IPS-NIHi7 (cell line): ENCODE results near the gene LPXN.

ENCODE experiments used
- DNase-seq: peaks from one replicate; pipeline ENCODE4 v3.0.0; 2012; ENCODE audit warnings: mixed read lengths; ENCODE audit errors: extremely low spot score

Gene LPXN

DNA sequence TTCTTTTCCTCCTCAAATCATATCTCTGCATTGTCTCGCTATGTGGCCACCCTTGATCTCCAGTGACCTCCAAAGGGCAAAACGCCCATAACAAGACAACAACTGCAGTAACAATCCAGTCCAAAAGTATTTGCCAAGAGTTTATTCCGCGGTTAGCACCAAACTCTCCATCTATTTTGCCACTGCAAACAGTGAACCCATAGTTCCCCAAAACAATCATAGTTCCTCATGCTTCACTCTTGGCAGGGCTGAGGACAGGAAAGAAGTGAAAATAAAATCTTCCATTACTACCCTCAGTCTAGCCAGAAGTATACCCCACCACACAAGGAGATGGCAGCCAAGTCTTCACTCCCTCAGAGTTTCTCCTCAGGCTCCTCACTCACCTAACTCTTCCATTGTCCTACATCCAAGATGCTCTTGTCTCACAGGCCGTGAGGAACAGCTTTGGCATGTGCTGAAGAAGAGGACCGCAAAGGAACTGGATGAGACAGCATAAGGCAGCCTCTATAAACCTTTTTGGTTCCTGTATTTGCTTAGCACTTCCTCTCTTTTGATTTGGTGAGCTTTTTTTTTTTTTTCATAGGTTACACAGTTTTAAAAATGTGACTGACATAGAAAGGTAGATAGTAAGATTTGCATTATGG lies at the start of gene LPXN:
TSS of gene LPXN (minus strand) at position 480 of the 644 bp plus-strand sequence. CDS start at position 396, 84 bp downstream.
- DNase-seq = no peak

DNA sequence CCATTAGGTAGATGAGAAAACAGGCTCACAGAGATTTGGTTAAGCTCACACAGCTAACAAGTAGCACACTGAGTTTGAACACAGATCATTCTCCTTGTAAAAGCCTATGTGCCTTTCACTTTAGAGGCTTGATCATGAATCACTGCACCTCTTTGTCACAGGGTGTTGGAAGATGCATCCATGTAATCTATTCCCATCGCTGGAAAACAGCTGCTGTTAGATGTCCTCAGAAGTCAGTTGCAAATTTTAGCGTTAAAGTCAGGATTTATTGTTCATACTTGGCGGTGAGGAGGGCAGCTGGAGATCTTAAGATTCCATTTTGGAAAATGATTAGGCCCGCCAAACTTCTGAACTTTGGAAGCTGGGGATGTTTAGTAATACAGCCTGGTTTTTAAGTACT lies 49.4 kb upstream of the LPXN start:
- DNase-seq = no peak

DNA sequence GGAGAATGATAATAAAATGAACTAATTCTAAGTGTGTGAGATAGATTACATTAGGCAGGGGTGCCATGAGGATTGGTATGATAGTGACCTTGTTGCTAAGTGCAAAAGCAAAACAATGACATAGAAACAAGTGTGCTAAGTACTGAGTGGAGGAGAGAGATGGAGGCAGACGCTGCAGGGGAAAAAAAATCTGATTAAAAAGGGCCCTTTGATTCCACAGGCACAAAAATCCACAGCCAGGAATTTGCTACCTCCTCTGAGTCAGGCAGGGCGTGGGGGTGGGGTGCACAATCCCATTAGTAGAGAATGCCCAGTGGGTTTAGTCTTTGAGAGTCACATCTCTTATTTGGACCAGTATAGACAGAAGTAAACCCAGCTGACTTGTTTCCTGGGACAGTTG lies 46.7 kb upstream of the LPXN start, which contains the start of gene CNTF:
TSS of gene CNTF (plus strand) at position 322 of the 400 bp plus-strand sequence. CDS start 88 bp downstream, outside the sequence.
- DNase-seq = no peak

DNA sequence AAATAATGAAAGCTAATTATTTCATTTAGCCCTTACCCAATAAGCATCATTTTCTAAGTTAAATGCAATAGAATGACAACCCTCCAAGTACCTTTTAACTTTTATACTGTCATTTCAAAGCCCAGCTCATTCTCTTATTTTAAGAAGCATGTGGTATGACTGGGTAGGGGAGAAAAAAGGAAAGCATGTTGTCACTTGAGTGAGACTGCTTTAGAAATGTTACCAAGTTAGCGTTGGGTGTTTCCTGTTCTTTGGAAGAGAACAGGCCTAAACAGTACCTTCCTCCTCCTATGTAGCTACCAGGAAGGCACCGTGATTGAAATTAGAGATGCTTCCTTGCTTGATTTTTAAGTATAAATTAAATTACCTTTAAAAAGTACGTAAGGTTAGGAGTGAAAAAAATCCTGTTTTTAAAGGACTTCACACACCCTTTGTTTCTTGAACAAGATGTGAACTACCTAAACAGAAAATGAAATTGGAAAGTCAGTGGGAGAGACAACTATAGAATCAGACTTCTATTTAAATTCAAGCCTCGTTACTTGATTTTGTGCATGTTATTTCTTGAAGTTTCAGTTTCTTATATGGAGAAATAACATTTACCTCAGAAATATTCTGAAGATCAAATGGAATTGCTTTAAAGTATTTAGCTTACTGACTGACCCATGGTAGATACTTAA lies 46.1 kb upstream of the LPXN start:
- no peak for DNase-seq

DNA sequence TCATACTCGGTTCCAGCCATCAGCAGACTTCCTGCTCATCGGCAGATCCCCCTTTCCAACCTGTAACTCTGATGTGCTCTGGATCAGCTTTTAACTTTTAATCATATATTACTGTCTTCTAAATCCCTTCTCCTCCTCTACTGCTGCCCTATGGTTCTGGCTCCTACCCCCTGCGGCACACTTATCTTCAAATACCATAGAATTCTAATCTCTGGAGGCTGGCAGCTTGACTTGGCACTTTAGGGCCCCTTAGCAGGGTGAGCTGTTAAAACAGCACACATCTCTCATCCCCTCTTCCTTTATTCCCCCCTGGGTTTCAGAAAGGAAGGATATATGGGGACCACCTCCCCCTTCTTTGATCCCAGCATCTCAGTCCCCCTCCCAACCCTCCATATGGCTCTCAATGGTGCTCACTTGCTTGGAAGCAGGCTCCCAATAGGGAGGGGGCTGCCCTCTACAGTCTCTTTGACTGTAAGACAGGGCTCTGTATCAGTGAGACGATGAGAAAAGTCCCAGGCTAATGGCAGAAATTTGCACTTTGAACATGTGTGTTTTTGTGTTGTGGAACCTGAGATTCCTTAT lies 42.4 kb upstream of the LPXN start:
- peak; percentile 32 for DNase-seq

DNA sequence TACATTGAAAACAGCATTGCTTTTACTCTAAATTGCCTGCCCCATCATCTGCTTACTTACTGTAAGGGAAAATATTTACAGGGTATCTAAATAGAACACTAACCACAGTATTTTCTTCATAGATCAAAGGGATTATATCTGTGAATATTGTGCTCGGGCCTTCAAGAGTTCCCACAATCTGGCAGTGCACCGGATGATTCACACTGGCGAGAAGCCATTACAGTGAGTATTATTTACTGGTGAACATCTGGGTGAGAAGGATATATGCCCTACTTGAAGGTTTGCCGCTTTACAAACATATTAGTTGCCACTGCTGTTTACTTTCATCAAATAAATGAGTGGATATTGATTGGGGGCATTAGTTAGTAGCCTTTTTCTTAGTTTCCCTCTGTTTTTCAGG lies 40.9 kb upstream of the LPXN start:
- no peak for DNase-seq

DNA sequence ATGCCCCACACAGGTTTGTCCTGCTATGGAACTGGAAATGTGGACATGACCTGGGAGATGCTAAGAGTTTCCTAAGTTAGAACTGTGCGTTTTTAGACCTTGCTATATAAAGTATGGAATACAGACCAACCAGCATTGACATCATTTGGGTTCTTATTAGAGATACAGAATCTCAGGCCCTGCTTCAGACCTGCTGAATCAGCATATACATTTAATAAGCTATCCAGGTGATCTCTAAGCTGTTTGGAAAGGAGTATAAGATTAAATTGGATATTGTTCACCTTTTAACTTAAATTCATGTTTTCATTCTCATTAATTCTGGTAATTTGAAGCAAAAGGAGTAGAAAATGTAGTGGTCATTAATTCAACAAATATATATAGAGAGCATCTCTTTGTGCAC lies 39.9 kb upstream of the LPXN start:
- no peak for DNase-seq

DNA sequence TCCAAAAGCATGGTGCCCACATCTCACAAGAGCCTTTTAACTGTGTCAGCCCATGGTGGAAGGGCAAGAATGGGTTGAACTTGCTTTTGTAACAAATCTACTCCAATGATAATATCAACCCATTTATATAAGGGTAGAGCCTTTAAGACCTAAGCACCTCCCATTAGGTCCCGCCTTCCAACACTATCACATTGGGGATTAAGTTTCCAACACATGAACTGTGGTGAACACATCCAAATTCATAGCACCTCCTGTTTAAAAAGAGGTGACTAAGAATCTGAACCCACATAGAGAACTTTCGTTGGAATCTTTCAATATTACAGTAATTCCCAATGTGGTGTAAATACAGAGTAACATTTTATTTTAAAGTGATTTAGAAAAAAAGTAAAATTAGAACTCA lies 37.6 kb upstream of the LPXN start:
- DNase-seq = no peak

DNA sequence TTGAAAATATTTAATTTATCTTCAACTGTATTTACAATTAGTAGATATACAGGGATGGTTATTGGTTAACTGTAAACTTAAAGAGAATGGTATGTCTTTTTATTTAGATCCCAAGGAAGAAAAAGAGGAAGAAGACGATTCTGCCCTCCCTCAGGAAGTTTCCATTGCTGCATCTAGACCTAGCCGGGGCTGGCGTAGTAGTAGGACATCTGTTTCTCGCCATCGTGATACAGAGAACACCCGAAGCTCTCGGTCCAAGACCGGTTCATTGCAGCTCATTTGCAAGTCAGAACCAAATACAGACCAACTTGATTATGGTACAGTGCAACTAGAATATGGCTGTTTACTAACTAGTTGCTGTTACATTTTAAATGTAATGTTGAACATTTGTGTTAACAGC lies 34.1 kb upstream of the LPXN start:
- DNase-seq = no peak

DNA sequence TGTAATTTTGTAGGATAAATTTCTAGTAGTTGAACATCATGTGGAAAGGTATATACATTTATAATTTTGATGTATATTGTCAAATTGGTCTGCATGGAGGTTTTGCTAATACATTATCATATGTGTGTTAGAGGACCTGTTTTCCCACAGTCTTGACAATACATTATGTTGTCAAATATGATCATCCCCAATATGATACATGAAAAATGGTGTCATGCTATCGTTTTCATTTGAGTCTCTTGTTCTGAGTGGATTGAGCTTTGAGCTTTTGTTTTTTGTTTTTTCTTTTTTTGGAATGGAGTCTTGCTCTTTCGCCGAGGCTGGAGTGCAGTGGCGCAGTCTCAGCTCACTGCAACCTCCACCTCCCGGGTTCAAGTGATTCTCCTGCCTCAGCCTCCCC lies 32.7 kb upstream of the LPXN start:
- no peak for DNase-seq

DNA sequence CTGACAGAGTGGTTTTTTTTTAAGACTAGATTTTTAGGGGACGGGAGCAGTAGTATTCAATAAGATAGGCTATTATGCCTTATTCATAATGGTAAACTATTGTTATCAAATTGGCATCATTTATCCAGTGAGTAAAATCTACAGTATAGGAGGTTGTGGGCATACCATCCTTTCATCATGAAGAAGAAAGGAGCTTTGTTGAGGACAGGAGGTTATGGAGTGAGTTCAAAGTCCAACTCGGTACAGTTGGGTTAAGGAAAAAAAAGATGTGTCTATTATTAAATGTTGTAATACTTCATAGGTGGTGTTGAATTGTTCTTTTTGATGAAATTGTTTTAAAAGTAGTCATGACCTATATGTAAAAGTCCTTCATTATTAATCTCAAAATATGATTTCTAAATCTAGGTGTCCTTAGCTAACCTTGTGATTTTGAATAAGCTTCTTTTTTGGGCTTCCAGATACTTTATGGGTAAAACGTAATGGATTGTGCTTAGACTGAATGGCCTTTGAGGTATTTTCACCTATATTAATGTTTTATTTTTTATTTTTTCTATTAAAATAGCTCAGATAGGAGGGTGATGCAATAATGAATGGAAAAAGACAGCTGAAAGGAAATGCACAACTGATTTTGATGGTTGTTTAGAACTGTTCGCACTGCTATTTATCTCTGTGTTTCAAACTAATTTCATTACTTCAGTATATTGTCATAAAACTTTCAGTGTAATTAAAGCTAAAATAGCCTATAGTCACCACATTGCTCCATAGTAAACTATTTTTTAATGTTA lies 31.5 kb upstream of the LPXN start:
- no peak for DNase-seq

DNA sequence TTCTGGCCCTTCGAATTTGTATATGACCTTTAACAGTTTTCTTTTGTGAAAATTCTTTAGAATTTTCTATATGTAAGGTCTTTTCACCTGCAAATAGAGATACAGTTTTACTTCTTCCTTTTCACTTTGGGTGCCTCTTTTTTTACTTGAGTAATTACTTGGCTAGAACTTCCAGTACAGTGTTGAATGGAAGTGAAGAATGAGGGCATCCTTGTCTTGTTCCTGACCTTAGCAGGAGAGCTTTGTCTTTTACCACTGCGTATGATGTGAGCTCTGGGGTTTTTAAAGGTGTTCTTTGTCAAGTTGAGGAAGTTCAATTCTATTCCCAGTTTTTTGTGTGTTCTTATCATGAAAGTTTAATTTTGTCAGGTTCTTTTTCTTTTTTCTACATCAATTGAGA lies 24.9 kb upstream of the LPXN start:
- DNase-seq = no peak

DNA sequence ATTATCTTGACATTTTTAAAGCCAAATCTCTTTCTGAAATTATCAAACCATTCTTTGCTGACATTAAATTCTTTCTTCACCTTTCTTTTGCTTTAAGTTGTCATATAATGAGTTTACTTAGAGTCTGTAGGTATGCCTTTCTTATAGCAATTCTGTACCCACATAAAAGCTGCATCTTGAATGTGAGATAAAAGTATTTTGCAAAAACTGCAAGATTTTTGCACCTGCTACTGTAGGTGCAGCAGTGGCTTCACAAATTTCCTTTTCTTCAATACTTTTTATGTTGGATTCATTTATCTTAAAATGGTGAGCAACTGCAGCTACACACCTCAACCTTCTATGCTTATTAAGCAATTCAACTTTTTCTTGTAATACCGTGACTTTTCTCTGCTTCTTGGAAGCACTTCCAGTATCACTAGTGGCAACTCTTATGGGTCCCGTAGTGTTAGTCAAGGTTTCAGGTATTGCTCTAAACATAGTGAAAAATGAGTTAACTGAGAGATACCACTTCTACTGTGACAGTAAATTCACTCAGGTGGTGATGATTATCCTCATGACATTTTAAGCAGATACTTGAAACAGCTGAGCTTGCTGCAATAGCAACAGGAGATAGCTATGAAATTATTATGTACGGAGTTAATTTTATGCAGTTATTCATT lies 22.0 kb upstream of the LPXN start:
- DNase-seq = no peak

DNA sequence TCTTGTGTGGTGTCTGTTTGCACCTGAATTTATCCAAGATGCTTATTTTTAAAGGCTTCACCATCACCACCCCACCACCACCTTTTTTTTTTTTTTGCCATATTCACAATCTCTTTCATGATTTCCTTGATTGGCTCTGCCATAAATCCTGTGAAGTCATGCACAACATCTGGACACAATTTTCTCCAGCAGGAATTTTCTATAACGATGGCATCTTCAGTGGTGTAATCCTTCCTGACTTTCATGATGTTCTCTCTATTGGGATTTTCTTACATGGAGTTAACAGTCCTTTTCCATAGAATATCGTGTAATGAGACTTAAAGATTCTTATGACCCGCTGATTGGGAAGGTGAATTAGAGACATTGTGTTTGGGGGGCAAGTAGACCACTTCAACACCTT lies 21.0 kb upstream of the LPXN start:
- no peak for DNase-seq

DNA sequence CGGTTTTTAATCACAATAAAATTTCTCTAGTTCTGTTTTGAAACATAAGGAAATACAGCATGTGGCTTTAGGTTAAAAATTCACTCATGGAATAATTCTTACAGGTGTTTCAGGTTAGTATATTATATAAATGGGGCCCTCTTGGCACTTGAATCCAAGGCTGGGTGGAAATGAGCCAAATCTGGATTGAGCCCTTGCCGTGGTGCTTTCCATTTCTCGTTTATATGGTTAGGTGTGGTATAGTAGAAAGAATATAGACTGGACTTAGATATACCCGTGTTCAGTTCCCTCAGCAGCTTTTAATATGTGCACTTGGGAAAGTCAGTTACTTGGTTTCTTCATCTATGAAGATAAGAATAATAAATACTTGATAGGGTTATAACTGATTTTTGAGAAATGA lies 19.2 kb upstream of the LPXN start:
- DNase-seq = no peak

DNA sequence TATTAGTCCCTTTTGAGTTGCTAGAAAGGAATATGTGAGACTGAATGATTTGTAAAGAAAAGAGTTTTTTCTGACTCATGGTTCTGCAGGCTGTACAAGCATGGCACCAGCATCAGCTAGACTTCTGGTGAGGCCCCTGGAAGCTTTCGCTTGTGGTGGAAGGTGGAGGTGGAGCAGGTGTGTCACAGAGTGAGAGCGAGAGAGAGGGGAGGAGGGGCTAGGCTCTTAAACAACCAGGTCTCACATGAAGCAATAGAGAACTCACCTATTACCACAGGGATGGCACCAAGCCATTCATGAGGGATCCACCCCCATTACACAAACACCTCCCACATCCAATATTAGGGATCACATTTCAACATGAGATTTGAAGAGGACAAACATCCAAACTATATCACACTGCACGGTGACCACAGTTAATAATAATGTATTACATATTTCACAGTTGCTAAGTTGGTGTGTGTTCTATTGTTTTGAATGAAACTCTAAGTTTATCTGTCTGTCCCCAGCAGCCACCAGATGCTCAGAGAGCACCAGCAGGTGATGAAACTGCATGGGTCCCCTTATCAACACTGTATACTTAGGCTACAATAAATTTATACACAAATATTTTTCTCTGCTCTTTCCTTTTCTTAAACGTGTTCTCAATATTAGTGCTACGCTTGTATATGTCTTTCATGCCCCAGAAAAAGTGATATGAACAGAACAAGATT lies 17.3 kb upstream of the LPXN start:
- no peak for DNase-seq

DNA sequence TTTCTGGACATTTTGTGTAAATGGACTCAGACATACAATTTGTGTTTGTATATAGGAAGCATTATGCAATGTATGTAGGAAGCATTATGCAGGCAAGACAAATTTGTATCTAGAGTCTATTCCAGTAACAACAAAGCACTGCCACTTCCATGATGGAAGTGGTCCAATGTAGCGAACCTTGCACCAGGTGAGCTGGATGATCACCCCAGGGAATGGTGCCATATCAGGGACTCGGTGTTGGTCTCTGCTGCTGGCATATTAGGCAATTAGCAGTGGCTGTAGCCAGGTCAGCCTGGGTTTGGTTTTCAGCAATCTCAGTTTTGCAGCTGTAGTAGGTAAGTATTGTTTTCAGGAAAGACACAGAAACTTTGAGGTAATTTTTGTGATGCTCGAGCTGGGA lies 16.0 kb upstream of the LPXN start:
- DNase-seq = no peak

DNA sequence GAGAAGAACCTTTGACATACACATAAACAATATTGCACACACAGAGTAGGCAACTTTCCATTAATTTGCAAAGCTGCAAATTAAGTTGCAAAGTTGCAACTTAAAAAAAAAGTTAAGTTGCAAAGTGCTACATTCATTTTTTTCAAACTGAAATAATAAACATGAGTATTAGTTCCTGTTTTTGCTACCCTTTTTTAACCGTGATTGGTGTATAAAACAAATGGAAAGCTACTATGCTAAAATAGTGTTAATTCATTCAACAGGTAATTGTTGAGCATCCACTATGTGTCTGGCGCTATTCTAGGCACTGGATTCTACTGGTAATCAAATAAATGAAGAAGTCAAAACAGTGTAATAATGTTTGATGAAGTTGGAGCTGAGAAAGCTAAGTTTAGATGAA lies 11.3 kb upstream of the LPXN start:
- no peak for DNase-seq

DNA sequence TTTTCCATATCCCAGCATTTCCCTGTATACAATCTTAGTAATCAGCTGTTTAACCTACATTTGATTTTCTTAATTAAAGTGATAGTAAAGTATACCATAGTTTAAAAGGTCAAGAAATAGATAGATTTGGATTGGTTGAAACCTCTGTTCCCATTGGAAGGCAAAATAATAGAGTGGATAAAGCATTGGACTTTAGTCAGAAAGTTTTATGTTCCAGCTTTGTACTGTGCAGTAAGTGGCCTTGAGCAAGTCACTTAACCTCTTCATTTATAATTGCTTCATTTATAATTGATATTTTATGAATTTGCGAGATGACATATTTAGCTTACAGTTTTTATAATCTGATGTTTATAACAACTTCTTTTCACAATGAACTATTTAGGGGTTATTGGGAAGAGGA lies 6.8 kb upstream of the LPXN start:
- no peak for DNase-seq

DNA sequence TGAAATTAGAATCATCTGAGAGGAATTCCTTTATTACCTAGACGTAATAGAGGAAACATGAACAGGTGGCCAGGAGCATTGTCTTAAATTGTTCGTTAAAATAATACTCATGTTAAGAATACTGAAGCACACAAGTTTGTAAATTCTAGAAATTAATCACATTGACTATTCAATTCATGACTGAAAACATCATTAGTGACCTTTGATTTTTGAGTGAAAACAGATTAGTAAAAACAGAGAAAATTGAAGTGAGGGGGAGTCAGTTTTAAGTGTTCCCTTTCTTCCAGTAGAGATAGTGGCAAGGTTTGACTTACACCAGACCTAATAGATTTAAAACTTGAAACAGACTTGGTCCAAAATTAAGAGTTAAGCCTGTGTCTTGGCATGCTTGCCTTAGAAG lies 4.7 kb upstream of the LPXN start:
- no peak for DNase-seq
